ENCODE data around the gene PLCXD1.
"Not testable (repeated sequence)": the region's sequence is repeated elsewhere in the genome, so short reads cannot be mapped to it uniquely, and the experiment has no call there.

The PLCXD1 gene

DNA sequence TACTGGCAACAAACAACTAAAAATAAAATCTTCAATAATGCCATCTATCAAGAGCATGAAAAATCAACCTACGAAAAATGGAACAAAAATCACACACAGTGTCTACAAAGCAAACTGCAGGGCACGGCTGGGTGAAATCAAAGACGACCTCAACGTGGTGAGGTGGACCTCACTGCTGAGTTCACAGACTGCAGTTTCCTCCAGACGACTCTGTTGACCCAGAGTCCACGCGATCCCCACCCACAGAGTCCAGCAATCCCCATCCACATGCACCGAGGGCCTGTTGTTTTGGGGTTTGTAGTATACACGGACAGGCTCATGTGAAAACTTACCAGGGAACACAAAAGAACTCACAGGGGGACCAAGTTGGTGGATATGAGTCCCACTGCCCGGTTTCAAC is 68.5 kb downstream of the PLCXD1 start:
- no peak for DNase-seq (ENCODE audit: low read depth in 4 of 4, low spot score in 1 of 4)

DNA sequence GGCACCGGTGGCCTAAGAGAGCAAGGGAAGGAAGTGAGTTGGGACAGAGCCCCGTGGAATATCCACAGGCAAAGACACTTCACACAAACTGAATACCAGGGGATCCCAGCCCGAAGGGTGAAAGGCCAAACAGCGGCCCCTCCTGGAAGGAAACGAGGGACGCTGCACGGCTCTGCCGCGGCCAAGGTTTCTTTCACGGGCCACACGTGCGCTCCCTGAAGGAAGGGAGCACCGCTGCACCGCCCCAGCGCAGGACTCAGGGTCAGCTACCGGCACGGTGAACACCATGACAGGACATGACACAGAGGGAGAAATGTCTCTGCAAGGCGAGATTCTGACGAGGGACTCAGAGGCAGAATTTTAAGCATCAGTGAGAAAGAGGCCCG is 69.0 kb downstream of the PLCXD1 start:
- no peak for DNase-seq (ENCODE audit: low read depth in 4 of 4, low spot score in 1 of 4)

DNA sequence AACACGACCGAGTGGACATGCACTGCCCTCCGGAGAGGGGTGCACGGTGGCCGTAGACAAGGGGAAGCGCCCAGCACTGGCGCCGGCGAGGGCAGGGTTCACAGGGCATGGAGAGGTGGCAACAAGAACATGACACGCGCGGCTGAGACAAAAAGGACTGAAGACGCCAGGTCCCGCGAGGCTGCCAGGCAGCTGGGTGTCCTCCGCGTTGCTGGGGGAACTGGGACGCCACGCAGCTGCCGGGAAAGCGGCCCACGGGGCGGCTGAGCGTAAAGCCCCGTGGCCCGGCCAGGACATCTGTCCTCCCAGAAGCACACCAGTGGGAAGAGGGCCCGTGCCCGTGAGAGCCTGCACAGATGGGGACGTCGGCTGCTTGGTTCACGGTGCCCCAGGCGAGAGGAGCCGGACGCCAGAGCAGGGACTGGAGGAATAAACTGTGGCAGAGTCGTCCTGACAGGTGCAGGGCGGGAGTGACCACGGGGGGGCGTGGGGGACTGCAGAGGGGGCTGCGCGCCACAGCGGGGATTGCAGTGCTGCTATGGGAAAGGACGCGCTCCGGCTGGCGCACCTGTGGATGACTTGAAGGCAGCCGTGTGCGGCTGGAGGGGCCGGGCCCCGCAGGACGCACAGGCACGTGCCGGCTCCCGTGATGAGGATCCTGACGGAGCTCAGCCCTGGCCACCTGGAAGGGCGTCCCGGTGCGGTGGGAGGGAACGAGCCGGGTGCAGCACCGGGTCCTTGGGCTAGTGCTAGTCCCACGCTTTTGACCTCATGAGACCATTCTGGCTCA is 69.5 kb downstream of the PLCXD1 start:
- DNase-seq (ENCODE audit: low read depth in 4 of 4, low spot score in 1 of 4): no peak

DNA sequence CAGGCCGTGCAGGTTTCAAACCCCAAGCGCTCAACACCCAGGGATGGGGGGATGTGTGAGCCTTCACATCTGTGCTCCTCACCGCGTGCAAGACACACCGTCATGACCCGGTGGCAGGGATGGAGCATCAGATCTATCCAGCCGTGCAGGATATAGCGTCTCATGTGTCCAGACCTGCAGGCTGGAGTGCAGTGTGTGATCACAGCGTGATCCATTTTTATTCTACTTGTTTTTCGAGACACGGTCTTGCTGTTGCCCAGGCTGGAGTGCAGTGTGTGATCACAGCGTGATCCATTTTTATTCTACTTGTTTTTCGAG is 70.1 kb downstream of the PLCXD1 start:
- not testable (repeated sequence) for DNase-seq (ENCODE audit: low read depth in 4 of 4, low spot score in 1 of 4)

- DNase-seq (ENCODE audit: low read depth in 4 of 4, low spot score in 1 of 4): no peak
Measured at GRCh38 chrX:351736-352135, 70.6 kb downstream of the PLCXD1 start.

DNA sequence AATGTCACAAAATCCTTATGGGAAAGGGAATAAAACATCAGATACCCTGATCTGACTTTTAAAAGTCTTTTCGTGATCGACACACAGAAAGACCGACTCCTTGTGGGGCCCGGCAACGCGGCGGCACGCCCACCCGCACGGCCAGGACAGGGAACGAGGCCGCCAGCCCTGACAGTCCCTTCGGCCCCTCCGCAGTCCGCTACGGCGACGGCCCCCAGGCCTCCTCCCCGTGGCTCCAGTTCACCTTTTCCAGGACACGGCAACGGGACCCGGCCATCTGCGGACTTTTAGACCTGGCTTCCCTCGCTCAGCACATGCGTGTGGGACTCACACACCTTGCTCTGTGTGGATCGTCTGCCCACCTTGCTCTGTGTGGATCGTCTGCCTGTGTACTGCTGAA is 71.0 kb downstream of the PLCXD1 start:
- no peak for DNase-seq (ENCODE audit: low read depth in 4 of 4, low spot score in 1 of 4)

GRCh38 chrX:352582-353314 is 71.6 kb downstream of the PLCXD1 start:
- DNase-seq (ENCODE audit: low read depth in 4 of 4, low spot score in 1 of 4): no peak

Measured in stimulated activated CD4-positive, alpha-beta T cell treated with anti-CD3 and anti-CD28 coated beads, Interleukin-1b, Interleukin-23, amount 100 ng/mL, for 24 hours (primary cell).